Left lung (tissue), 10 donors: ENCODE measurements around the gene TCF7L1. TPM values are rescaled to one million over a fixed set of nuclear protein-coding genes. Genes with fewer than 3 reads are reported as not detected.
A peak's percentile ranks its signal among the peaks of the same experiment; 100 is the strongest.
"Not testable (repeated sequence)": the region's sequence is repeated elsewhere in the genome, so short reads cannot be mapped to it uniquely, and the experiment has no call there.

Experiments used
- ATAC-seq: fragments of 200-7000 bp; cut with Tn5 transposase; one replicate; pipeline ENCODE4 v1.9.1; 2020; ENCODE audit warnings: moderate library complexity
- DNase-seq, 4 donors: peaks; one replicate each; pipeline ENCODE4 v3.0.0-alpha.2; 2013 to 2020
- H3K27ac ChIP-seq, 2 donors: fragments of 200-600 bp; sonication (generic) in 1 of 2; one replicate each; pipeline versions ENCODE4 v1.5.0 to v1.8.0; 2020 to 2021
- H3K27me3 ChIP-seq, 2 donors: fragments of 200-600 bp; sonication (generic) in 1 of 2; one replicate each; pipeline versions ENCODE4 v1.5.0 to v1.8.0; 2020 to 2021
- H3K36me3 ChIP-seq, 2 donors: fragments of 200-600 bp; sonication (generic) in 1 of 2; one replicate each; pipeline versions ENCODE4 v1.5.0 to v1.8.0; 2020 to 2021
- H3K4me1 ChIP-seq, 2 donors: fragments of 200-600 bp; one replicate each; pipeline ENCODE4 v1.8.0; 2021
- H3K4me3 ChIP-seq, 2 donors: fragments of 200-600 bp; sonication (generic) in 1 of 2; one replicate each; pipeline versions ENCODE4 v1.5.0 to v1.8.0; 2020 to 2021; ENCODE audit warnings: mild to moderate bottlenecking in 1 of 2
- H3K9me3 ChIP-seq, 2 donors: fragments of 200-600 bp; sonication (generic) in 1 of 2; one replicate each; pipeline versions ENCODE4 v1.5.0 to v1.8.0; 2020 to 2021
- intact Hi-C, 2 donors: fragments of 100-400 bp; cut with DNase I; formaldehyde crosslinking; loops; one replicate each; pipeline versions ENCODE4 v1.11.2 to v1.14.2; 2022
- polyA plus RNA-seq, 6 donors: library from polyadenylated mRNA; unstranded; fragments of 120-200 nt; gene quantifications; one replicate each; pipeline ENCODE4 v1.2.1, GENCODE V29; 2013; ENCODE audit not compliant: insufficient read length in 6 of 6
- total RNA-seq, 2 donors: library from RNA; stranded (reverse); fragmentation: NEBNext Ultra II Directional; extraction: Animal tissue kit (Norgen Biotek cat#: 25700); gene quantifications; one replicate each; pipeline ENCODE4 v1.2.1, GENCODE V29; 2021
- TF ChIP-seq, protein P1 (sequence below), 2 donors: fragments of 200-600 bp; sonication (generic) in 1 of 2; IDR thresholded peaks; one replicate each; pipeline versions ENCODE4 v1.5.0 to v1.8.0; 2021; ENCODE audit warnings: antibody characterized with exemption in 2 of 2
- donor health status: DM: no; HTN: yes; CAD: no.
- donor health status: DM: no; HTN: no; CAD: no.

Gene TCF7L1
- total and polyA plus RNA-seq, 8 donors = 16.4 to 63.9 (median 57.5) TPM

DNA sequence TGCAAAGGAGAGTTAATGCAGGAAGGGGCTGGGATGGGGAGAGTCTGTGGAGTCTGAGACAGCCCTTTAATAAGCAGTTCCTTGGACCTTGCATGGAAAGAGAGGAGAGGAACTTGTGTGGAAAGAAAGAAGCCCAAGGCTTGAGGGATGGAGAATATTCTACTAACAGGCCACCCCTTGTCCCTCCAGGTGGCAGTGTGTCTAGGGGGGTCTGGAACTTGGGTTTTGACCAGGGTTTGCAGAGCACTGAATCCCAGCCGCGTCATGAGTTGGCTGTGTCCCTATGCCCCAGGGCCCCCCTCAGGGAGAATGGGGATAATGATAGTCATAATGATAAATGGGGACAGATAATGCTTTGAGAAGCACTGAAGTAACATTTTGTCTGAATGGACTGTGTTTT, 15.0 kb downstream of the TCF7L1 start:
- Histone ChIP-seq H3K4me3 (no peak overlapping the region), H3K27ac (no peak overlapping the region), H3K9me3 (no peaks in the 10 kb centered on the region), H3K27me3 (no peaks in the 10 kb centered on the region), H3K4me1 (no peaks in the 10 kb centered on the region), H3K36me3 (no peaks in the 10 kb centered on the region)
- no peak for ATAC-seq
- DNase-seq = no peak
- TF ChIP-seq, protein P1, sequence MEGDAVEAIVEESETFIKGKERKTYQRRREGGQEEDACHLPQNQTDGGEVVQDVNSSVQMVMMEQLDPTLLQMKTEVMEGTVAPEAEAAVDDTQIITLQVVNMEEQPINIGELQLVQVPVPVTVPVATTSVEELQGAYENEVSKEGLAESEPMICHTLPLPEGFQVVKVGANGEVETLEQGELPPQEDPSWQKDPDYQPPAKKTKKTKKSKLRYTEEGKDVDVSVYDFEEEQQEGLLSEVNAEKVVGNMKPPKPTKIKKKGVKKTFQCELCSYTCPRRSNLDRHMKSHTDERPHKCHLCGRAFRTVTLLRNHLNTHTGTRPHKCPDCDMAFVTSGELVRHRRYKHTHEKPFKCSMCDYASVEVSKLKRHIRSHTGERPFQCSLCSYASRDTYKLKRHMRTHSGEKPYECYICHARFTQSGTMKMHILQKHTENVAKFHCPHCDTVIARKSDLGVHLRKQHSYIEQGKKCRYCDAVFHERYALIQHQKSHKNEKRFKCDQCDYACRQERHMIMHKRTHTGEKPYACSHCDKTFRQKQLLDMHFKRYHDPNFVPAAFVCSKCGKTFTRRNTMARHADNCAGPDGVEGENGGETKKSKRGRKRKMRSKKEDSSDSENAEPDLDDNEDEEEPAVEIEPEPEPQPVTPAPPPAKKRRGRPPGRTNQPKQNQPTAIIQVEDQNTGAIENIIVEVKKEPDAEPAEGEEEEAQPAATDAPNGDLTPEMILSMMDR (IDR thresholded peaks at IDR 0.05) = no peak
- intact Hi-C loops = no loop called here

DNA sequence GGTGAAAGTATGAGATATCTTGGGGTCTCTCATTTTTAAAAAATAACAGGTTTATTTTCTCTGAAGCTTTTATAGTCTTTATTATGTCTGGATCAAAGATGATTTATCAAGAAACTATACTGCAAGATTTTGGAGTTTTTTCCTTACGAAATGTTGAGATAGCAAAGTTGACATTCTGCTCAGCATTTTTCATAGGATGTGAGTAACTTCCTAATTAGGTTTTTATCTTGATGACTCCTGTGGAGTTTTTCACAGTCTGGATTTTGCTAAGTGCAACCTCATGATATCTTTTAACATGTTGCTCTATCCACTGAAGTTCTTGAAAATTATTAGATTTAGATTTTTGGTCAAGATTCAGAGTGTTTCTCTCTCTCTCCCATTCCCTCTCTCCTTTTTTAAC, 17.8 kb downstream of the TCF7L1 start:
- intact Hi-C loops = no loop called here

DNA sequence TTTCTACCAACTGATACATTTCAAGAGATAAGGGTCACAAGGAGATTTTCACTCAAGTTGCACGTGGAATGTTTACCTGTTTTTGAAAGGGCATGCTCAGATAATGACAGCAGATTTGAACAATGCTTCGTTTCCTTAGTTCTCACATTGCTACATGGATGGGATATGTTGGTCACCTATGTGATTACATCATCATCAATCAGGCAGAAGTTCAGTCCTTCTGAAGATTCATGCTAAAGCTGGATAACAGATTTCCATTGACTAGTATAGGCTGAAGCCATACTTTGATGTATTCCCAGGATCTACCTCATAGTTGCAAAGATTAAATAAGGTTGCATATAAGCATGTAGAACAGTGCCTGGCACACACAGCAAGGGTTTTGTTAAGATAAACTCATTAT, 19.7 kb downstream of the TCF7L1 start:
- Histone ChIP-seq H3K4me3 (no peak overlapping the region), H3K9me3 (no peaks in the 10 kb centered on the region), H3K27ac (no peak overlapping the region), H3K36me3 (no peaks in the 10 kb centered on the region), H3K4me1 (peaks cover 5 to 6% of the 10 kb centered on the region in 2 donors), H3K27me3 (no peaks in the 10 kb centered on the region)
- intact Hi-C loops = no loop called here
- DNase-seq (no peak), ATAC-seq (no peak)
- TF ChIP-seq, protein P1 (IDR thresholded peaks at IDR 0.05) = no peak

More for the DNA sequence above, 17.8 kb downstream of the TCF7L1 start:
- no peaks in the 10 kb centered on the region for H3K27me3 ChIP-seq
- no peak overlapping the region for H3K27ac ChIP-seq
- H3K4me1 ChIP-seq = peaks cover 4 to 5% of the 10 kb centered on the region in 2 donors
- DNase-seq (no peak), ATAC-seq (no peak)
- no peak overlapping the region for H3K4me3 ChIP-seq
- no peaks in the 10 kb centered on the region for H3K36me3 ChIP-seq
- TF ChIP-seq, protein P1 (IDR thresholded peaks at IDR 0.05) = no peak
- H3K9me3 ChIP-seq = no peaks in the 10 kb centered on the region

DNA sequence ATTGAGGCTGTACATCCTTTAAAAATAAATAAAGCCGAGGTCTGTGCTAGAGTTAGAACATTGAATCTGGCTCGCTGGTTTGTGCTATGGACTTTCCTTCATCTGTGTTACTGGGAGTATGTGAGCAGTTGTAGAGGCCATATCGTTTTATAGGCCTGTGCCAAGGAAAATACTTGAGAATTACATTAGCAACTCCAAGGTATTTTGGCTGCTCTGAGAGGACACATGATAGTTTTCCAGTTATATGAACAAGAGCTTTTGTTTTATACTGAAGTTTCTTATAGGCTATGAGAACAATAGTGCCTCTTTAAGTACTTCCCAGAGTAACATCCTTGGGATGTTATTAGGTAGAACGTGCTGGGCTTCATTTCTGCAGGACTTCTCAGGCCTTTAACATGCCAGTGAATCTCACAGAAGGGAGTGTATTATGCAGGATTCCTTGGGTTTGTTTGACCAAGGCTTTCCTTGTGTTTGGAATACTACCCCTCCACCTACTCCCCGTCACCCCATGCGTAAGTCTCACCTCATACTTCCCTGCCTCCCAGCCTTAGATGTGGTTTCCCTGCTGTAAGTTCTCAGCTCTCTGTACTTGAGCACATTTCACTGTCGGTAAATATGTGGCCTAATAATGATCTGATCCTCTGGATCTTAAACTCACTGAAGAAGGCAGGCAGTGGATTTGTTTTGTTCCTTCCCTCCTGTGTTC, 21.0 kb downstream of the TCF7L1 start:
- H3K36me3 ChIP-seq = no peaks in the 10 kb centered on the region
- H3K4me1 ChIP-seq = peaks cover 7 to 12% of the 10 kb centered on the region in 2 donors
- ATAC-seq (peak; percentile 79), DNase-seq (peak in 1 of 4 donors; percentile 55)
- intact Hi-C loops = no loop called here
- H3K27me3 ChIP-seq = no peaks in the 10 kb centered on the region
- H3K27ac ChIP-seq = peak overlapping the region; percentile 29 to 57
- H3K9me3 ChIP-seq = no peaks in the 10 kb centered on the region
- no peak overlapping the region for H3K4me3 ChIP-seq
- TF ChIP-seq, protein P1 (IDR thresholded peaks at IDR 0.05) = no peak

DNA sequence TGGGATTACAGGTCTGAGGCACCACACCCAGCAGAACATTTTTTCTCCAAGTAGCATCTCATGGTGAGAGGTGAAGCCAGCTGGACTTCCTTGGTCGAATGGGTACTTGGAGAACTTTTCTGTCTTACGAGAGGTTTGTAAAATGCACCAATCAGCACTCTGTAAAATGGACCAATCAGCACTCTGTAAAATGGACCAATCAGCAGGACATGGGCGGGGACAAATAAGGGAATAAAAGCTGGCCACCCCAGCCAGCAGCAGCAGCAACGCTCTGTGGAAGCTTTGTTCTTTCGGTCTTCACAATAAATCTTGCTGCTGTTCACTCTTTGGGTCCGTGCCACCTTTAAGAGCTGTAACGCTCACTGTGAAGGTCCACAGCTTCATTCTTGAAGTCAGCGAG, 21.9 kb downstream of the TCF7L1 start:
- H3K4me3 ChIP-seq, H3K27me3 ChIP-seq, H3K9me3 ChIP-seq, H3K36me3 ChIP-seq, DNase-seq, ATAC-seq, intact Hi-C loops: not testable (repeated sequence)
- Histone ChIP-seq H3K4me1 (peaks cover 11 to 19% of the 10 kb centered on the region in 2 donors), H3K27ac (peak overlapping the region; percentile 29 to 57)

DNA sequence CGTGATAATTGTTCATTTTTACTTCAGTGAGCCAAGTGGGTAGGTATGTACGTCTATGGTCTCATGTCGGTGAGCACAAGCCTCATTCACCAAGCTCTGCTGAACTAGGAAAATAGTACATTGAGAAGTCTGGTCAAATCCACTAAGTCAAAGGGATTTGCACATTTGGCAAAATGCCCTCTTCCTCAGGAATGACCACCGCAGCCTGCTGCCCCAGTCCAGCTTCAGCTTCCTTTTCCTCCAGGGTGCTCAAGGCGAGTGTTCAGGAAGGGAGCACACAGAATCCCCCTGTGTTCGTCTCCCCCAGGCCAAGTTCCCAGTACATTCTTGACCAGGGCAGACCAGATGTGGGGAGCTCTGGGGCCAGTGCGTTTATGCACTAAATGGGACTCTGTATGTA, 23.0 kb downstream of the TCF7L1 start:
- no peak for ATAC-seq
- TF ChIP-seq, protein P1 (IDR thresholded peaks at IDR 0.05) = no peak
- Histone ChIP-seq H3K9me3 (no peaks in the 10 kb centered on the region), H3K36me3 (no peaks in the 10 kb centered on the region), H3K27ac (no peak overlapping the region), H3K4me3 (no peak overlapping the region), H3K4me1 (peaks cover 19% of the 10 kb centered on the region in 2 donors), H3K27me3 (no peaks in the 10 kb centered on the region)
- intact Hi-C loops = no loop called here
- DNase-seq = no peak
